T-helper 1 cell treated with Interleukin-12 subunit alpha and Interleukin-12 subunit beta and Interleukin-4 antibody, amounts not matched to agents 30 ng/mL and 1 ng/mL, for 36 hours (primary cell): ENCODE results near the gene OR9G4. TPM values are rescaled to one million over a fixed set of nuclear protein-coding genes. Genes with fewer than 3 reads are reported as not detected.

Experiments used
- total RNA-seq: library from RNA; stranded (reverse); gene quantifications from 2 replicates; pipeline ENCODE4 v1.2.3, GENCODE V29; 2022

Gene OR9G4
- total RNA-seq, 1 donor from 2014 or later, result not detected

Other genes starting within 250 kb of the OR9G4 start
- gene OR5M11, start 205.4 kb downstream of the OR9G4 start, total RNA-seq, result not detected in 2 replicates
- not detected in 2 replicates for gene OR5M10, start 171.0 kb downstream of the OR9G4 start, total RNA-seq
- not detected in 2 replicates for gene OR5M1, start 133.8 kb downstream of the OR9G4 start, total RNA-seq
- gene OR5AP2, start 106.3 kb downstream of the OR9G4 start, total RNA-seq, result not detected in 2 replicates
- not detected in 2 replicates for gene OR5AR1, start 85.0 kb downstream of the OR9G4 start, total RNA-seq
- not detected in 2 replicates for gene OR9G1, start 49.6 kb downstream of the OR9G4 start, total RNA-seq
- not detected in 2 replicates for gene OR5AK2, start 240.2 kb upstream of the OR9G4 start, total RNA-seq